ENCODE results near the gene NT5DC1.

NT5DC1 gene

DNA sequence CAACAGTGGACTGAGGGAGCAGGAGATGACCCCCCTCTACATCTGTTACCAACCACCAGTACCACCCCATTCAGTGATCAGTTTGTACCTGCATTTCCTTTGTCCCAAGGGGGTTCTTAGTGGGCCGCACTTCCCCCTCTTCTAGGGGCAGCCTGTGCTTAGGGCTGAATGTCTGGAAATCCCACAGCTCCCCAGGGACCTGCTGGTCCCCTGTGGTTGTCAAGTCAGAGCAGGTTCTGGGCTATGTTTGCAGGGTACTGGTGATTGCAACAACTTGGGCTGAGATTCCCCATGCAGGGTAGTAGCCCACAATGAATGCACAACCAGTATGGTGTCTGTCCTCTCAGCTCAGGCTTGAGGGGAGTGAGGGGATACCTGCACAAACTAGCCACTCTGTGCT lies 64.9 kb downstream of the NT5DC1 start:
- no peak overlapping the region for H3K4me3 ChIP-seq (ENCODE audit: low read depth, low read length)
- H3K27me3 ChIP-seq (ENCODE audit: control insufficient read depth, insufficient read depth, low read length), result no peaks in the 10 kb centered on the region
- H3K4me1 ChIP-seq (ENCODE audit: control insufficient read depth, insufficient read depth, low read length), result no peaks in the 10 kb centered on the region
- H3K36me3 ChIP-seq (ENCODE audit: control insufficient read depth, insufficient read depth, low read length), result no peaks in the 10 kb centered on the region
- no peak overlapping the region for H3K9ac ChIP-seq (ENCODE audit: low read depth, low read length)
- no peaks in the 10 kb centered on the region for H3K9me3 ChIP-seq (ENCODE audit: control insufficient read depth, insufficient read depth, low read length)
- H3K27ac ChIP-seq (ENCODE audit: low read depth, low read length), result no peak overlapping the region

- Histone ChIP-seq H3K27ac (ENCODE audit: low read depth, low read length) (no peak overlapping the region), H3K9ac (ENCODE audit: low read depth, low read length) (no peak overlapping the region), H3K4me1 (ENCODE audit: control insufficient read depth, insufficient read depth, low read length) (no peaks in the 10 kb centered on the region), H3K4me3 (ENCODE audit: low read depth, low read length) (no peak overlapping the region), H3K9me3 (ENCODE audit: control insufficient read depth, insufficient read depth, low read length) (no peaks in the 10 kb centered on the region), H3K36me3 (ENCODE audit: control insufficient read depth, insufficient read depth, low read length) (no peaks in the 10 kb centered on the region), H3K27me3 (ENCODE audit: control insufficient read depth, insufficient read depth, low read length) (no peaks in the 10 kb centered on the region)
Measured at GRCh38 chr6:116166369-116166768, 65.7 kb downstream of the NT5DC1 start.

GRCh38 chr6:116168148-116168547 lies 67.5 kb downstream of the NT5DC1 start:
- H3K4me1 ChIP-seq (ENCODE audit: control insufficient read depth, insufficient read depth, low read length), result no peaks in the 10 kb centered on the region
- no peaks in the 10 kb centered on the region for H3K36me3 ChIP-seq (ENCODE audit: control insufficient read depth, insufficient read depth, low read length)
- H3K9ac ChIP-seq (ENCODE audit: low read depth, low read length), result no peak overlapping the region
- no peaks in the 10 kb centered on the region for H3K27me3 ChIP-seq (ENCODE audit: control insufficient read depth, insufficient read depth, low read length)
- no peak overlapping the region for H3K27ac ChIP-seq (ENCODE audit: low read depth, low read length)
- H3K4me3 ChIP-seq (ENCODE audit: low read depth, low read length), result no peak overlapping the region
- H3K9me3 ChIP-seq (ENCODE audit: control insufficient read depth, insufficient read depth, low read length), result no peaks in the 10 kb centered on the region

GRCh38 chr6:116169880-116170279 lies 69.2 kb downstream of the NT5DC1 start:
- H3K27ac ChIP-seq (ENCODE audit: low read depth, low read length), result no peak overlapping the region
- H3K9me3 ChIP-seq (ENCODE audit: control insufficient read depth, insufficient read depth, low read length), result no peaks in the 10 kb centered on the region
- no peaks in the 10 kb centered on the region for H3K27me3 ChIP-seq (ENCODE audit: control insufficient read depth, insufficient read depth, low read length)
- no peaks in the 10 kb centered on the region for H3K4me1 ChIP-seq (ENCODE audit: control insufficient read depth, insufficient read depth, low read length)
- H3K9ac ChIP-seq (ENCODE audit: low read depth, low read length), result no peak overlapping the region
- H3K36me3 ChIP-seq (ENCODE audit: control insufficient read depth, insufficient read depth, low read length), result no peaks in the 10 kb centered on the region
- no peak overlapping the region for H3K4me3 ChIP-seq (ENCODE audit: low read depth, low read length)

DNA sequence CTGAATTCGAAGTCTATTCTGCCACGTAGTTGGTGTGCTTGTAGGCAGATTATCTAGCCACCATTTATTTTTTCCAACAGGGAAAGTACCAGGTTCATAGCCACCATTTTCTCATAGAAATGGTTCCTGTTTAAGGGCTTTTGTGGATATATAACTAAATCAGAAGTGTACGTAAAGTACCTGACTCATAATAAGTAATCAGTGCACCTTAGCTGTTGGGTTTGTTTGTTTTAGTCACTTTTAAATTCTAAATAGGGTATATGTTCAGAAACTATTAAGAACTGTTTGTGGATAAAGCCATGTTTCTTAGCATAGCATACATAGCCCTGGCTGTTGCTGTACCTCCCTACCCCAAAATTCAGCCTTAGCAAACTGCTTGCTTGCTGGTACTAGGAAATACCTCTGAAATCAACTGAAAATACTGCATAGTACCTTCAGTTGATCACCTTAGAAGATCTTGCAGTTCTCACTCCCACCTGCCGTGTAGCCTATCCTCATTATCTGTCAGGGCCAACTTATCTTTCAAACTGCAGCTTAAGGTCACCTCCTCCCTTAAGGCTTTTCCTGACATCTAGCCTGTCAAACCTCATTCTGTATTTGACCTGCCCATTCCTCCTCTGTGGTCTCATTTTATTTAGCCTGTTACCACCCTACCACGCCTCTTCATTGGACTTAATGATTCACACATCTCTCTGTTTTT lies 69.9 kb downstream of the NT5DC1 start:
- Histone ChIP-seq H3K4me3 (ENCODE audit: low read depth, low read length) (no peak overlapping the region), H3K9me3 (ENCODE audit: control insufficient read depth, insufficient read depth, low read length) (no peaks in the 10 kb centered on the region), H3K36me3 (ENCODE audit: control insufficient read depth, insufficient read depth, low read length) (no peaks in the 10 kb centered on the region), H3K27ac (ENCODE audit: low read depth, low read length) (no peak overlapping the region), H3K4me1 (ENCODE audit: control insufficient read depth, insufficient read depth, low read length) (no peaks in the 10 kb centered on the region), H3K27me3 (ENCODE audit: control insufficient read depth, insufficient read depth, low read length) (no peaks in the 10 kb centered on the region), H3K9ac (ENCODE audit: low read depth, low read length) (no peak overlapping the region)

DNA sequence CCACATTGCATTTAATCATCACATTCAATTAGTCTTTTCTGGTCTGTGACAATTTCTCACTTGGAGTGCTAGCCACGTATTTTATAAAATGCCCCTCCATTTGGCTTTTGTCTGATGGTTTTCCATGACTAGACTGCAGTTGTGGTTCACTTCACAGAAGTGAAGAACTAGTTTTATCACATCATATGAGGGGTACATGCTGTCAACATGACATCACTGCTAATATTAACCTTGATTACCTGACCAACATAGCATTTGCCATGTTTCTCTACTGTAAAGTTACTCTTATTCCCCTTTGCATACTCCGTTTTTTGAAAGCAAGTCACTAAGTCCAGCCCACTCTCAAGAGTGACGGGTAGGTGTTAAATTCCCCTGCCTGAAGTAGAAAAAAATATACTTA lies 73.3 kb downstream of the NT5DC1 start:
- H3K4me3 ChIP-seq (ENCODE audit: low read depth, low read length), result no peak overlapping the region
- no peak overlapping the region for H3K27ac ChIP-seq (ENCODE audit: low read depth, low read length)
- H3K4me1 ChIP-seq (ENCODE audit: control insufficient read depth, insufficient read depth, low read length), result no peaks in the 10 kb centered on the region
- H3K9ac ChIP-seq (ENCODE audit: low read depth, low read length), result no peak overlapping the region
- no peaks in the 10 kb centered on the region for H3K27me3 ChIP-seq (ENCODE audit: control insufficient read depth, insufficient read depth, low read length)
- H3K9me3 ChIP-seq (ENCODE audit: control insufficient read depth, insufficient read depth, low read length), result no peaks in the 10 kb centered on the region
- H3K36me3 ChIP-seq (ENCODE audit: control insufficient read depth, insufficient read depth, low read length), result no peaks in the 10 kb centered on the region

- no peaks in the 10 kb centered on the region for H3K9me3 ChIP-seq (ENCODE audit: control insufficient read depth, insufficient read depth, low read length)
- H3K27ac ChIP-seq (ENCODE audit: low read depth, low read length), result no peak overlapping the region
Measured at GRCh38 chr6:116175344-116175743, 74.7 kb downstream of the NT5DC1 start.

DNA sequence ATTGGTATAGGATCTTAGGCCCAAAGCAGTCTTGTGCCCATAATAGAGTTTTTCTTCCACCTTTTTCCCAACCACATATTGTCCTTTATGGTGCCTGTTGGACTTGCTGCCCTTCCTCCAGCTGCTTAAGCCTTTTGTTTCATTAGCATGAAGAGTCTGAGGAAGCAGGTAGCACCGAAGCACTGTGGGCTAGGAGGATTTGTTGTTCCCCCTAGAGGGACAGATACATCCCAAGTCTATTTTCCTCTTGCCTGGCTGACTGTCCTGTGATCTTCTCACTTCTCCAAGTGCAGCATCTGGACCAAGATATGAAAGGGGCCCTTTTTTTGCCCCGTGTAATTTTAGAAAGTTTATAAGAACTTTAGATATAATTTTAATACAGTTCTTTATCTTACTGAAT lies 75.9 kb downstream of the NT5DC1 start:
- Histone ChIP-seq H3K27me3 (ENCODE audit: control insufficient read depth, insufficient read depth, low read length) (no peaks in the 10 kb centered on the region), H3K36me3 (ENCODE audit: control insufficient read depth, insufficient read depth, low read length) (no peaks in the 10 kb centered on the region), H3K9me3 (ENCODE audit: control insufficient read depth, insufficient read depth, low read length) (no peaks in the 10 kb centered on the region)

More at GRCh38 chr6:116175344-116175743, 74.7 kb downstream of the NT5DC1 start:
- Histone ChIP-seq H3K9ac (ENCODE audit: low read depth, low read length) (no peak overlapping the region), H3K4me3 (ENCODE audit: low read depth, low read length) (no peak overlapping the region), H3K4me1 (ENCODE audit: control insufficient read depth, insufficient read depth, low read length) (no peaks in the 10 kb centered on the region), H3K27me3 (ENCODE audit: control insufficient read depth, insufficient read depth, low read length) (no peaks in the 10 kb centered on the region), H3K36me3 (ENCODE audit: control insufficient read depth, insufficient read depth, low read length) (no peaks in the 10 kb centered on the region)

DNA sequence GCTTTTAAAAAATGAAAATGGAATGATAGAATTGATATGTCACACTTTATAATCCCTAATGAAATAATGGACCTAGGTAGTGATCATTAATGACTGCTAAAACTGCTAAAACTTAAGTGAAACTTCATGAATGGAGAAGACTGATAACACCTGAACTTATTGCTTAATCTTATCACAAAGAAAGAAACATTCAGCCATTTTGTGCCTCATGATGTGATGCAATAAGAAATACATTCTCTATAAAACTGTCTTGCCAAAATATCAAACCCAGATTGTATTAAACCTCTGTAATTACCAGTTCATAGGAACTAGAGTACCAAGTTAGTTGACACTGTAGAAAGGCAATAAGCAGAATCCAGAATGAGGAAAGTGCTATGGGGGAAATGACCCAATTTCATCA lies 79.7 kb downstream of the NT5DC1 start:
- H3K36me3 ChIP-seq (ENCODE audit: control insufficient read depth, insufficient read depth, low read length), result no peaks in the 10 kb centered on the region
- no peaks in the 10 kb centered on the region for H3K27me3 ChIP-seq (ENCODE audit: control insufficient read depth, insufficient read depth, low read length)
- no peak overlapping the region for H3K27ac ChIP-seq (ENCODE audit: low read depth, low read length)
- no peak overlapping the region for H3K9ac ChIP-seq (ENCODE audit: low read depth, low read length)
- H3K4me1 ChIP-seq (ENCODE audit: control insufficient read depth, insufficient read depth, low read length), result no peaks in the 10 kb centered on the region
- H3K4me3 ChIP-seq (ENCODE audit: low read depth, low read length), result no peak overlapping the region
- H3K9me3 ChIP-seq (ENCODE audit: control insufficient read depth, insufficient read depth, low read length), result no peaks in the 10 kb centered on the region

More for the DNA sequence above, 75.9 kb downstream of the NT5DC1 start:
- Histone ChIP-seq H3K4me1 (ENCODE audit: control insufficient read depth, insufficient read depth, low read length) (no peaks in the 10 kb centered on the region), H3K4me3 (ENCODE audit: low read depth, low read length) (no peak overlapping the region), H3K27ac (ENCODE audit: low read depth, low read length) (no peak overlapping the region), H3K9ac (ENCODE audit: low read depth, low read length) (no peak overlapping the region)

DNA sequence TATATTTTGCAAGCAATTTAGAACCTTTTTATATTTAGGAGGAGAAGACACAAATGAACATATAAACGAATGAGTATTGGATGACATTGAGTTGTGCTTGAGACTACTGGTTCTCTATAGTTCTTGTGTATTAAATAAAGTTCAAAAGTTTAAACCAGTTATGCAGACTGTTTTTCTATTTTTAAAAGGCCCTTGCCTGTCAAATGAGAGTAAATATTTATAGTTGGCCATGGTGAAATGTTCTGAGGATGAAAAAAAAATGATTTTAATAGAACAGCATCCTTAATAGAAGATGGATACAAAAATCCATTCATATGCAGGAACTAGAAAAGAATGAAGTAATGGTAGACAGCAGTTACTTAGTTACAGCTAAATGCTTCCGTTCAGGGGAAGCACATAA lies 88.8 kb downstream of the NT5DC1 start:
- H3K9ac ChIP-seq (ENCODE audit: low read depth, low read length), result no peak overlapping the region
- no peaks in the 10 kb centered on the region for H3K36me3 ChIP-seq (ENCODE audit: control insufficient read depth, insufficient read depth, low read length)
- no peak overlapping the region for H3K27ac ChIP-seq (ENCODE audit: low read depth, low read length)
- H3K4me1 ChIP-seq (ENCODE audit: control insufficient read depth, insufficient read depth, low read length), result peaks cover 7% of the 10 kb centered on the region; the same call in 1 of the 2 replicates
- no peaks in the 10 kb centered on the region for H3K27me3 ChIP-seq (ENCODE audit: control insufficient read depth, insufficient read depth, low read length)
- no peak overlapping the region for H3K4me3 ChIP-seq (ENCODE audit: low read depth, low read length)
- H3K9me3 ChIP-seq (ENCODE audit: control insufficient read depth, insufficient read depth, low read length), result no peaks in the 10 kb centered on the region

GRCh38 chr6:116190550-116190949 lies 89.9 kb downstream of the NT5DC1 start:
- Histone ChIP-seq H3K9me3 (ENCODE audit: control insufficient read depth, insufficient read depth, low read length) (no peaks in the 10 kb centered on the region), H3K4me1 (ENCODE audit: control insufficient read depth, insufficient read depth, low read length) (peaks cover 7% of the 10 kb centered on the region; the same call in 1 of the 2 replicates), H3K36me3 (ENCODE audit: control insufficient read depth, insufficient read depth, low read length) (no peaks in the 10 kb centered on the region), H3K27me3 (ENCODE audit: control insufficient read depth, insufficient read depth, low read length) (no peaks in the 10 kb centered on the region), H3K27ac (ENCODE audit: low read depth, low read length) (no peak overlapping the region), H3K4me3 (ENCODE audit: low read depth, low read length) (no peak overlapping the region), H3K9ac (ENCODE audit: low read depth, low read length) (no peak overlapping the region)

Measured in HUES48 (cell line).